A204.1 (cell line): ENCODE measurements around the gene CFB.
"Not testable (repeated sequence)": the region's sequence is repeated elsewhere in the genome, so short reads cannot be mapped to it uniquely, and the experiment has no call there.

Experiments
- FAIRE-seq: peaks from 2 replicates; lab custom pipeline; 2012; peaks lifted over from hg19 to GRCh38; lab: Jason Lieb, UNC

The CFB gene

DNA sequence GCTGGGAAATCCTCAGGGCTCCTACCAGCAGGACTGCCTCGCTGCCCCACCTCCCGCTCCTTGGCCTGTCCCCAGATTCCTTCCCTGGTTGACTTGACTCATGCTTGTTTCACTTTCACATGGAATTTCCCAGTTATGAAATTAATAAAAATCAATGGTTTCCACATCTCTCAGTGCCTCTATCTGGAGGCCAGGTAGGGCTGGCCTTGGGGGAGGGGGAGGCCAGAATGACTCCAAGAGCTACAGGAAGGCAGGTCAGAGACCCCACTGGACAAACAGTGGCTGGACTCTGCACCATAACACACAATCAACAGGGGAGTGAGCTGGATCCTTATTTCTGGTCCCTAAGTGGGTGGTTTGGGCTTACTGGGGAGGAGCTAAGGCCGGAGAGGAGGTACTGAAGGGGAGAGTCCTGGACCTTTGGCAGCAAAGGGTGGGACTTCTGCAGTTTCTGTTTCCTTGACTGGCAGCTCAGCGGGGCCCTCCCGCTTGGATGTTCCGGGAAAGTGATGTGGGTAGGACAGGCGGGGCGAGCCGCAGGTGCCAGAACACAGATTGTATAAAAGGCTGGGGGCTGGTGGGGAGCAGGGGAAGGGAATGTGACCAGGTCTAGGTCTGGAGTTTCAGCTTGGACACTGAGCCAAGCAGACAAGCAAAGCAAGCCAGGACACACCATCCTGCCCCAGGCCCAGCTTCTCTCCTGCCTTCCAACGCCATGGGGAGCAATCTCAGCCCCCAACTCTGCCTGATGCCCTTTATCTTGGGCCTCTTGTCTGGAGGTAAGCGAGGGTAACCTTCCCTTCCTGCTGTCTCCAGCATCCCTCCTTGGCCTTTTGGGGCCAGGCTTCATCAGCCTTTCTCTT lies at the start of gene CFB:
TSS of gene CFB (plus strand) at position 589 of the 863 bp plus-strand sequence. CDS start at position 716, 127 bp downstream.
- FAIRE-seq, result peak; percentile 77

- FAIRE-seq, result no peak
Measured at GRCh38 chr6:31896493-31896855, 49.4 kb upstream of the CFB start.

GRCh38 chr6:31896856-31897611 lies 48.9 kb upstream of the CFB start:
- no peak for FAIRE-seq

GRCh38 chr6:31897612-31898382 lies 48.1 kb upstream of the CFB start, which contains the start of gene EHMT2:
TSS of gene EHMT2 (minus strand) at chr6:31897698. CDS start at chr6:31897677, 21 bp downstream.
- no peak for FAIRE-seq

DNA sequence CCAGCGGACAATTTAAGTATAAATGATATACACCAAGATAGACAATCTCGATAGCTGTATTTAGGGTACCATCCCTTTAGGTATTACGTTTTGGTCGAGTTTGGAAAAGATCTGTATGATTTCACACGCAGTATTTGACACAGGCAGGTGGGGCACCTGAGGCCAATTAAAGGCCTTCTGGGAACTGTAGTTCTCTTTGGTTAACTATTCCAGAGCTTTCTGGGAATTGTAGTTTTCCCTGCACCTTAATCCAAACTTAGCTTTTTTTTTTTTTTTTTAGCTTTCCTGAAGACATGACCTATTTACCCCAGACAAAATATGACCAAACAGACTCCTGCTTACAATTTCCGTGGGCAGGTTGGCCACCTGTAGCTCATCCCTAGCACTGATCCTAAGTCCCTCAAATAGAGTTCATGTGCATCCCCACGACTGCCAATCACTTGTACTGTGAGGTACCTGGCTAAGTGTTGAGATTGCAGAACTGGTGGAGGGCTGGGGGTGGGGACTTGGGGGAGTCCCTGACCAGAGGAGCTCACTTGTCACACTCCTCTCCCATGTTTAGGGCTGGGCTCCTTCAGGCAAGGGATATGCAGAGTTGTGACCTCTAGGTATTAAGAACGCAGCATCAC lies 47.4 kb upstream of the CFB start:
- no peak for FAIRE-seq

GRCh38 chr6:31899215-31899614 lies 46.7 kb upstream of the CFB start:
- no peak for FAIRE-seq

GRCh38 chr6:31899882-31900722 lies 45.8 kb upstream of the CFB start:
- FAIRE-seq, result no peak

DNA sequence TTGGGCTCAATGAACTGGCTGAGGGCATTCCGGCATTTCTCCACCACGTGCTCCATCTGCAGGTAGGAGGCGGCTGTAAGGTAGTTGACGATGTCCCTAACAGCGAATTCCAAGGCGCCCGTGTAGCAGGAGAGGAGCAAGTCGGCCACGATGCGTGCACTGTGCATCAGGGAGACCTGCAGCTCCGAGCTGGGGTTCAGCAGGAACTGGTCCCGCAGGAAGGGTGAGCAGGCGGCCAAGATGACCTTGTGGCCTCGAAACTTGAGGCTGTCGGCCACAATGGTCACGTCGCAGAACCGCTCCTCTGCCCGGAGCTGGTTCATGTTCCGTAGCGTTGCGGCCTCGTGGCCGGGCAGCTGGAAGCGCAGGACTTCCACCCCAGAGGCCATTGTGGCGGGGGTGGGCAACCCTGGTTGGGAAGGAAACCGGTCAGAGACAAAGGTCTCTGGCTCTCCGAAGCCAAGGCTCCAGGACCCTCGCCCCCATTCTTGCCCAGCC lies 44.9 kb upstream of the CFB start:
- FAIRE-seq, result no peak

GRCh38 chr6:31901415-31901952 lies 44.4 kb upstream of the CFB start:
- no peak for FAIRE-seq

GRCh38 chr6:31901953-31902643 lies 43.8 kb upstream of the CFB start, which contains the start of gene ZBTB12:
TSS of gene ZBTB12 (minus strand) at chr6:31902086. CDS start at chr6:31901305, 781 bp downstream.
- FAIRE-seq, result no peak

DNA sequence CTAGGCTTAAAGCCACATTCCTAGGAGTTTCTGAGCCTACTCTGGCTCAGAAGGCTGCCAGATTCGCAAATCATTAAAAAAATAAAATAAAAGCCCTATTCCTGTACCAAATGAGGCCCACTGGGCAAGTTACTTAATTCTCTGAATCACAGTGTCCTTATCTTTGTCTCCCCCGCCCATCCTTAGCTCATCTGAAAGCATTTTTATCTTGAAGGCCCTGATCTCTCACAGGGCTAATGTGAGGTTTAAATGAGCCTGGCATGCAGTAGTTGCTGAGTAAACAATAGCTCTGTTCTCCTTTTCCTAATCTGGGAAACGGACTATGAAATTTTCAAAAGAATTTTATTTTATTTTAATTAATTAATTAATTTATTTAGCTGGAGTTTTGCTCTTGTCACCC lies 41.9 kb upstream of the CFB start:
- no peak for FAIRE-seq

- FAIRE-seq, result no peak
Measured at GRCh38 chr6:31905041-31905440, 40.9 kb upstream of the CFB start.

GRCh38 chr6:31906122-31906521 lies 39.8 kb upstream of the CFB start:
- FAIRE-seq, result no peak

GRCh38 chr6:31906727-31907126 lies 39.2 kb upstream of the CFB start:
- not testable (repeated sequence) for FAIRE-seq

GRCh38 chr6:31907158-31907813 lies 38.6 kb upstream of the CFB start:
- FAIRE-seq, result no peak

GRCh38 chr6:31908255-31908654 lies 37.6 kb upstream of the CFB start:
- not testable (repeated sequence) for FAIRE-seq

GRCh38 chr6:31908791-31909190 lies 37.1 kb upstream of the CFB start:
- FAIRE-seq, result no peak

DNA sequence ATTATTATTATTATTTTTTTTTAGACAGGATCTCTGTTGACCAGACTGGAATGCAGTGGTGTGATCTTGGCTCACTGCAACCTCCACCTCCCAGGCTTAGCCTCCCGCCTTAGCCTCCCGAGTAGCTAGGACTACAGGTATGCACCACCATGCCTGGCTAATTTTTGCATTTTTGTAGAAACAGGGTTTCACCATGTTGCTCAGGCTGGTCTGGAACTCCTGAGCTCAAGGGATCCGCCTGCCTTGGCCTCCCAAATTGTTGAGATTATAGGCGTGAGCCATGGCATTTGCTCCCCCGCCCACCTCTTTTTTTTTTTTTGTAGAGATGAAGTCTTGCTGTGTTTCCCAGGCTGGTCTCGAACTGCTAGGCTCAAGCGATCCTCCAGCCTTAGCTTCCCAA lies 36.6 kb upstream of the CFB start:
- FAIRE-seq, result not testable (repeated sequence)

DNA sequence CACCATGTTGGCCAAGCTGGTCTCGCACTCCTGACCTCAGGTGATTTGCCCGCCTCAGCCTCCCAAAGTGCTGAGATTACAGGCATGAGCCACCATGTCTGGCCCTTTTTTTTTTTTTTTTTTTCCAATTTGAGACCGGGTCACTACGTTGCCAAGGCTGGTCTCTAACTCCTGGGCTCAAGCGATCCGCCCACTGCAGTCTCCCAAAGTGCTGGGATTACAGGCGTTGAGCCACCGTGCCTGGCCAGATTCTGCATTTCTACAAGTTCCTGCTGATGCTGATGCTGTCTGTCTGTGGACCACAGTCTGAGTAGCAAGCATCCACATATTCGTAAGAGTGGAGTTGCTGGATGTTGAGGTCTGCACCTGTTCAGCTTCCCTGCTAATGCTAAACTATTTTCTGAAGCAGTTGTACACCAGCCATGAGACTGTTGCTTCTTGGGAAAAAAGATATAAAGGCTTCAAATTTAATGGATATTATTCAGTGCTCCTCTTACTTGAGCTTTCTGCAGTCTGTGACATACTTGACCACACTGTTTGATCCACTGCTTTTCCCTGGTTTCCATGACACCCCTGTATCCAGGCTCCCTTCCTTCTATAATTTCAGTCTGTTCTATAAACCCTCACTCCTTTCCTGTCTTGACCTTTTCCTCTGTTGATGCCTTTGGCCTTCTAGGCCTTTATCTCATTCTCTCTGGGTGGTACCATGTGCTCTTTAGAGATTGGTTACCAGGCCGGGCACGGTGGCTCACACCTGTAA lies 33.9 kb upstream of the CFB start:
- FAIRE-seq, result no peak
